IPS DF 4.7 (cell line): ENCODE results near the gene UPK3A.

ENCODE experiments used
- DNase-seq: peaks from one replicate; pipeline ENCODE4 v3.0.0-alpha.2; 2013; ENCODE audit warnings: low spot score; ENCODE audit errors: extremely low read depth

UPK3A gene

GRCh38 chr22:45328822-45329529 lies 44.2 kb downstream of the UPK3A start:
- DNase-seq: no peak

- DNase-seq: no peak
Observed at GRCh38 chr22:45329530-45329936, 44.8 kb downstream of the UPK3A start.

- no peak for DNase-seq
Observed at GRCh38 chr22:45330548-45330947, 45.8 kb downstream of the UPK3A start.

GRCh38 chr22:45331486-45331885 lies 46.7 kb downstream of the UPK3A start:
- no peak for DNase-seq

- no peak for DNase-seq
Observed at GRCh38 chr22:45332001-45332400, 47.3 kb downstream of the UPK3A start.

- no peak for DNase-seq
Observed at GRCh38 chr22:45334068-45334467, 49.3 kb downstream of the UPK3A start.

- DNase-seq: no peak
Observed at GRCh38 chr22:45334528-45334927, 49.8 kb downstream of the UPK3A start.

GRCh38 chr22:45335021-45335818 lies 50.5 kb downstream of the UPK3A start:
- DNase-seq: no peak

- DNase-seq: no peak
Observed at GRCh38 chr22:45335854-45336522, 51.2 kb downstream of the UPK3A start.

GRCh38 chr22:45336971-45337431 lies 52.3 kb downstream of the UPK3A start:
- no peak for DNase-seq

GRCh38 chr22:45337536-45337935 lies 52.8 kb downstream of the UPK3A start:
- no peak for DNase-seq

GRCh38 chr22:45338795-45339194 lies 54.0 kb downstream of the UPK3A start:
- no peak for DNase-seq

- no peak for DNase-seq
Observed at GRCh38 chr22:45340323-45340722, 55.6 kb downstream of the UPK3A start.

GRCh38 chr22:45341498-45341897 lies 56.7 kb downstream of the UPK3A start:
- no peak for DNase-seq

GRCh38 chr22:45343143-45343542 lies 58.4 kb downstream of the UPK3A start:
- DNase-seq: no peak

GRCh38 chr22:45344334-45344733 lies 59.6 kb downstream of the UPK3A start:
- DNase-seq: no peak
